Amniotic stem cell (primary cell): ENCODE measurements around the gene MAD1L1.
"Not testable (repeated sequence)": the region's sequence is repeated elsewhere in the genome, so short reads cannot be mapped to it uniquely, and the experiment has no call there.

Source experiments
- DNase-seq: peaks from one replicate; lab custom pipeline; 2025; lab: John Stamatoyannopoulos, UW

Gene MAD1L1

DNA sequence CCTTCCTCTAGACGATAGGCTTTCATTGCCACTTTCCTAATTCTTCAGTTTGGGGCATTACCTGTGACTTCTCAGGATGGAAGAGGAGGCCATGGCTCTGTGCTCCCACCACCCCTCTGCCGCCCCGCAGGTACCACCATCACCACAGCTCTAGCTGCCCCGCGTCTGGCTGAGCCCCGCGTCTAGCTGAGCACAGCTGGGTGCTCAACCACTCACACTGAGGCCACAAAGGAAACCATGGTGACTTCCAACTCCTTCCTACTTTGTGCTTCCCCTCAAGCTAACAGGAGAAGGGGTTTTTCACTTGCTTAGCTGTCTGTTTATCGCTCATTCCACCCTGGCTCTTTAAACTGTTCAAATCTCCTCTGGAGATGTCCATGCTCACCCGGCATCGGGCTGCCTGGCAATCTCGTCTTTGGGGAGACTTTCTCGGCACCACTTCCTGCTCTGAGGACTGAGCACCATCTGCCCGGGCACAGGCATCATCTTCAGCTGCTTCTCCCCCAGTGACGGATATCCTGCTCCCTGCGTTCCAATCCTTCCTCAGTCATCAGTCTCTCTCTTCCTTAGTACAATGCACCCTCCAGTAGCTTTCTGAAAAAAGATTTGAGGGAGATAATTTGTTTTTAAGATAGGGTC, 59.4 kb downstream of the MAD1L1 start:
- DNase-seq = no peak

DNA sequence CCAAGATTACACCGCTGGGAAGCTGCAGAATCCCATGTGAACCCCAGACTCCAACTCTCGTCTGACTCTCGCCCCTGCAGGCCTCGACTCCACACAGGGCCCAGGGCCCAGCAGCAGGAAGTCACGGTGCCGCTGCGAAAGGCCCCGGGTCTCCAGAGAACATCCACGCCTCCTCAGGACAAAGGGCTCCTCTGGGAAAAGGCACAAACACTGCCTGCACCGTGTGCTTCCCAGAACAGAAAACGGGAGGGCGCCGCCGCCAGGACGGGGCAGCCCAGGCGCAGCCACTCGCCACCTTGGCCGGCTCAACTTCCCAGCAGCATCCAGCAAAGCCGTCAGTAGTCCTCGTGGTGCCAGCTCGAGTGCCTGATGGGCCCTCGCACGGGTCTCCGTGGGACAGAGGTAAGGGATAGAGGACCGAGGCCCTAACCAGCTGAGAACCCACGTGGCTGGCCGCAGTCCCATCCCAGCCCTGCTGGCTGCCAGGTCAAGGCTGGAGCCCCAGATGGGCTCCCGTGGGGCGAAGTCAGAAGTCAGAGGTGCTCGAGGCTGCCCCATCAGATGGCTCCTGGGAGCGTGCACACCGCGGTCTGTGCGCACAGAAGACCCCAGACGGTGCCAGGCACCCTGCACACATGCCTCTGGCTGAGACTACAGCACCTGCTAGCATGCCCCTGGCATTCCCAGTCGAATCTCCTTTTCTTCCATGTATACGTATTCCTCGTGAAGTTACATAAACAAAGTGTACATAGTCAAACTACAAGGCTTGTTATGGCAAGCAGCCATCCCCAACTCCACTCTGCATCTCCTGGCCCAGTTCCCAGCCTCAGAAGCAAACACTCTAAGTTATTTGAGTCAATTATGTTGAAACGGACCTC, 60.2 kb downstream of the MAD1L1 start:
- DNase-seq = peak; percentile 52

DNA sequence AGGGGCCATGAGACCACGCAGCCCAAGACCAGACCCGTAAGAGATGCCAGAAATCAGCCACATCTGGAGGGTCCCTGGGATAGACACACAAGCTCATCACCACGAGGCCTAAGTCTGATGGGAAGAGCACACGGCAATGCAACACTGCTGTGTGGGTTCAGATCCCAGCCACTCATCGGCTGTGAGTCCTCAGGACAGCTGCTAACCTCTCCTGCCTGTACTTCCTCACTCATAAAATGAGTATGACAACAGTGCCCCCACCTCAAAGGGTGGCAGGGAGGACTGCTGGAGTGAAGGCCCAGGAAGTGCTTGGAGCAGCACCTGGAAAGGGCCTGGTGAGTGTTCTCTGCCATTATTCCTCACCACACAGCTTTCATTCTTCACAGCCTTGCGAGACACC, 60.9 kb downstream of the MAD1L1 start:
- no peak for DNase-seq

DNA sequence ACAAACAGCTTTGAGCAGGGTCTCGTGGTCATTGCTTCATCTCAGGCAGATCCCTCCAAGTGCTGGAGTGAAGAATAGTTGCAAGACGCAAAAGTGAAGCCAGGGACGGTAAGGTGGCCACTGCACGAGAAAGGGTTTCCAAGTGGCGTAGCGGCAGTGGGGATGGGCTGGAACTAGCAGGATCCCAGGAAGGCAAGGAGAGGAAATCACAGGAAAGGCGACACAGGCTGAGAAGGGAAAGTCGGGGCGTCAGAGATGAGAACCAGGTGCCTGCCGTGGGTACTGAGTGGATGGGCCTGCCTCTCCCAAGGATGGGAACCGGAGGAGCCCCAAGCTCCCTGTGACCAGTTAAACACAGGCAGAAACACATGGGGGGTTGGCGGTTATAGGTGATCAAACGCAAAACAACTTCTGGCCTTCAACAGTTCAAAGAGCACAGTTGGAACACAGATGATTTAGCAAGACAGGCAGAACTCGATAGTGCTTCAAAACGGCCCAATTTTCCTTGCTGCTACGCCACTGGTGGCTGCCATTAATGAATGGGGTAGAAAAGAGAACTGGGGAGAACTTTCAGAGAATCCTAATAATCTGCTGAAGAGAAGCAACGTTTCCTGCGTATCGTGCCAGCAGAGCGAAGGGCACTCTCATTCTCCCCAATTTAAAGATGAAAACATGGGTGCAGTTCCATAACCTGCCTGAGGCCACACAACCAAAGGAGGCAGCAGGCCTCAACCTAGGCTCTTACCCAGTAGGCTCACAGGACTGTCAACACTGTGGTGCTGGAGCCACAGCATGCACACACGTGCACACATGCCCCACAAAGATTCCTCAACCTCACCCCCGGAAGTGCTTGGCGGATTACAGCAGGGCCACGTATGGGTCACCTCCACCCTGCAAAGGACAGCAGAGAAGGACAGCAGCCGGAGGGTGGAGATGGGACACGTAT, 61.9 kb downstream of the MAD1L1 start:
- no peak for DNase-seq

DNA sequence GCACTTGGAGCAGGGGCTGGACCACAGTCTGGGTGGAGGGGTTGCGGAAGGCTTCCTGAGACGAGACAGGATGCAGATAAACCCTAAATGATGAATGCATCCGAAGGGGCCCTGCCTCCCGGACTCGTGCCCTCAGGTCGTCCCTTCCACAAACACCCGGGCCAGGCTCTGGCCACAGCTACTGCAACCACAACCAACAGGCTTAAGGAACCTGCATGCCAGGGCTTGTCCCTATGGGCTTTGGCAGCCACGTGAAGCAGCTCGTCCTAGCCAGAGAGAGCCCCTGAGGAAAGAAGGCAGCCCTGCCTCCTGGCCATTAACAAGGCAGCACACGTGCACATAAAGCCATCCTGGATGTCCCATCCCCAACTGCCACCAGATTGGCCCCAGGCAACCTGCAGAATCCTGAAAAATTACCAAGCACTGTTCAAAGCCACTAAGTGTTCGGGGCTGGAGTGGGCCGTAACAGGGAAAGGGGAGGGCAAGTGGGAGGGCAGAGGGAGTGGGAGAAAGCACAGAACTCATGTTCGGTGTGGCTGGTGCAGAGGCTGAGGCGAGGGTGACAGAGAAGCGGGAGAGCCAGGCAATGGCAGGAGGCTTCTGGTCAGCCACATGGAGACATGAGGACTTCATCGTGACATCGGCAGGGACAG, 62.7 kb downstream of the MAD1L1 start:
- no peak for DNase-seq

DNA sequence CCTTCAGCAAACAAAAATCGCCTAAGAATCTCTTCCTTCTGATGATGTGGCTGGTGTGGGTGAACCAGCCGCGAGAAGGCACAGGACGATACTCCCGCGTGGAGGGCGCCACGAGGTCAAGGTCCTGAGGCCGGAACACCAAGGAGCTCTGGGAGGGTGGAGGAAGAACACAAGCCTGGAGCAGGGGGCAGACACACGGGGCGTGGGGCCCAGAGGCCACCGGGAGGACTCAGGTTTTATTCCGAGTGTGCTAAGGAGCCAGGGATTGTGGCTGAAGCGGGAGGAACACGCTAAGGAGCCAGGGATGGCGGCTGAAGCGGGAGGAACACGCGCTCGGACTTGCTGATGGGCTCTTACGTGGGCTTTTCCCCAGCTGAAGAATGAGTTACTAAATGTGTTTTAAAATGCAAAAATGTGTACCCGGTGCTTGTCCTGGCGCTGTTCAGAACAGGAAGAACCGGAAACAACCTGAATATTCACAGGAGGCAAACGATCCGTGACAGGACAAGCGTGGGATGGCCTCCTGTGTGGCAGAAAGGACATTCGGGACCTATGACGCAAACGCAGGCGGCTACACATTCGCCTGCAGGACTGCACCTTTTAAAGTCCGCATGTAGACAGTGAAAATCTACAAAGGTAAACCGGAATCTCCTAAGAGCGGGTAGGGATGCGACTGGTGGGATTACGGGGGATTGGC, 64.0 kb downstream of the MAD1L1 start:
- no peak for DNase-seq

DNA sequence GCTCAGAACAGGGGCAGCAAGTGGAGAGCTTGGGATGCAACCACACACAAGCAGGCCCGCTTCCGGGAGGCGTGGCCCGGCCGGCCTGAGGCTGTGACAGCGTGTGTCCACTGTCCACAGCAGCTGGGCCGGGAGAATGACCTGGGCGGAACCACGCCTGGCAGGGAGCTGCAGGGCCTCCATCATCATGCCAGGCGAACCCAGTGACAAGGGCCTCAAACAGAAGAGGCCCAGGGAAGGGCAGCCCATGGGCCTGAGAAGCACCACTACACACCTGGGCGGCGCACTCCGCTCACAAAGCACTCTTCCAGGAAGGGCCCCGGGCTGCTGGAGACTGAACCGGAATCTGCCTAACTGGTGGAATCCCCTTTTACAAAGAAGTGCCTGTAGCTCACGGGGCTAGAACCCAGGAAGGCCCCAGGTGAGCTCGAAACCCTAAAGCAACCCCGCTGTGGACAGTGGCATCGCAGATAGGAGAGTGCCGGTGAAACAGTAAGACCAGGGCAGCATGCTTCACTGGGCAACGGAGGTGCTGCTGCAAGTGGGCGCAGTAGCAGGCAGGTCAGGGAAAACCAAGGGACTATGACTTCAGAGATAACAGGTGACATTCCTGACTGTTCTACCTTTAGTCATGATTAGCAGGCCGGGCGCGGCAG, 66.0 kb downstream of the MAD1L1 start:
- no peak for DNase-seq

DNA sequence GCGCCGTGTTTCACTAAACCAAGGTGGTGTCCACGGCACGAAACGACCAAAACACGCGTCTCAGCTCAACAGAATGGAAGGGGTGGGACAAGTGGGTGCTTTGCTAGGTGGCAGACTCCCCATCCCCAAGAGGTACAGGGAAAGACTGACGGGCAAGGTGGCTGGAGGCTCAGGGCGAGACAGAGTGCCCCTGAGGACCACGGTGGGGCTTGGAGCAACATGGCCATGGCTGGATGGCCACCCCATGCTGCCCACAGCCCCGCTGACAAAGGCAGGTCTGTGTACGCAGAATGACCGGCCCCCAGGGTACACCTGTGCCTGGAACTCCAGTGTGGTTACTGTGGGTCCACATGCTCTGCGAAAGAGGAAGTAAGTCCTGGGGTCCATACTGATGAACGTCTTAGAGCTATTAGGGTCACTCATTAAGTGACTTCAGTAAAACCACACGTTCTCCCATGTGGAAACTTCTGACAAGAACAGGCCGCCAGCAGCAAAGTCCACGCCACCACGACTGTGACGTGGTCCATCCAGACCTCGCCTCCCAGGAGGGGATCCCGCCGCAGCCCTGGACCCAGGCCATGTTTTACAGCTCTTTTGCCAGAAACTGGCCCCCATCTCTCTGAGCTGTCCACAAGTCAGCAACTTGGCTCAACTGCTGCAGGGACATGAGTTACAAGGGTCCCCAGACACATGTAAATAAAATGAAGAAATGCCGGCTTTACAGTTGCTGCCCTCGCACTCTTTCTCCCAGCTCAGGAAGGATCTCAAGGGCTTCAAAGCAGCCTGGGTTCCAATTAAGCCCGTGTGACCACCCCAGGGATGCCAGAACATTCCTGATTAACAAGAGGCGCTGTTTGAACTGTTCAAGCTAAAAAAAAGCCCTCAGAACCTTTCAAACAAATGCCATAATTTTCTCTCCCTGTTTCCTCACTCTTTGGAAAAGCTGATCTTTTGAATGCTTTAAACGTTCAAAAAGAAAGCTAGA, 66.8 kb downstream of the MAD1L1 start:
- no peak for DNase-seq

DNA sequence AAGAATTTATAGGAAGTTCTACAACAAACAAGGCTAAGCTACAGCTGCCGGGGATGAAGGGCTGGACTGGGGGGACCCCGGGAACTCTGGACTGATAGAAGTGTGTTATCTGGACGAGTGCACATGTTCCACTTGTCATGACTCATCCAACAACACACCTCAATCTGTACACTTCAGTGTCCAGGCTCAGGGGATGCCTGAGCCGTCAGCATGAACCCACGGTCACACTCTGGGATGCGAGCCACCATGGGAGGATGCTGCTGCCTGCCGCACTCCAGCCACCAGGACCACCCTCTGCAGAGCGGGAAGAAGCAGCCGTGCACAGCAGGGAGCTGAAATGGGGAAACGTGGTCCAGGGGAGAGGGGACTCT, 67.5 kb downstream of the MAD1L1 start:
- no peak for DNase-seq

DNA sequence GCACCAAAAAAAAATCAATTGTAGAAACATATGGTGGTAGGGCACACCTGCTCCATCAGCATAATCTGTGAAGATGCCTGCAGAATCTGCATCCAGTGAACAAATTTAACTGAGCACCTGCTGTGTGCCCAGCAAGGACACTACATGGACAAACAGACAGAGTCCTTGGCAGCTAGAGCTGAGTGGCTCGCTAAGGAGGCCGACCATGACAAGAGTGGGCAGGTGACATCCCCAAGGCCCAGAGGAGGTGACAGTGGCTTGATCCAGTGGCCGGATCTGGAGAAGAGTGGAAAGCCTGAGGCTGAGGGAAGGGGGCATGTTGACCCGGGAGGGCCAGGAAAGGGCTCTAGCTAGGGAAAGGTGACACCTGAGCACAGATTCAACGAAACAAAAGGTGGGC, 68.1 kb downstream of the MAD1L1 start:
- DNase-seq = no peak

DNA sequence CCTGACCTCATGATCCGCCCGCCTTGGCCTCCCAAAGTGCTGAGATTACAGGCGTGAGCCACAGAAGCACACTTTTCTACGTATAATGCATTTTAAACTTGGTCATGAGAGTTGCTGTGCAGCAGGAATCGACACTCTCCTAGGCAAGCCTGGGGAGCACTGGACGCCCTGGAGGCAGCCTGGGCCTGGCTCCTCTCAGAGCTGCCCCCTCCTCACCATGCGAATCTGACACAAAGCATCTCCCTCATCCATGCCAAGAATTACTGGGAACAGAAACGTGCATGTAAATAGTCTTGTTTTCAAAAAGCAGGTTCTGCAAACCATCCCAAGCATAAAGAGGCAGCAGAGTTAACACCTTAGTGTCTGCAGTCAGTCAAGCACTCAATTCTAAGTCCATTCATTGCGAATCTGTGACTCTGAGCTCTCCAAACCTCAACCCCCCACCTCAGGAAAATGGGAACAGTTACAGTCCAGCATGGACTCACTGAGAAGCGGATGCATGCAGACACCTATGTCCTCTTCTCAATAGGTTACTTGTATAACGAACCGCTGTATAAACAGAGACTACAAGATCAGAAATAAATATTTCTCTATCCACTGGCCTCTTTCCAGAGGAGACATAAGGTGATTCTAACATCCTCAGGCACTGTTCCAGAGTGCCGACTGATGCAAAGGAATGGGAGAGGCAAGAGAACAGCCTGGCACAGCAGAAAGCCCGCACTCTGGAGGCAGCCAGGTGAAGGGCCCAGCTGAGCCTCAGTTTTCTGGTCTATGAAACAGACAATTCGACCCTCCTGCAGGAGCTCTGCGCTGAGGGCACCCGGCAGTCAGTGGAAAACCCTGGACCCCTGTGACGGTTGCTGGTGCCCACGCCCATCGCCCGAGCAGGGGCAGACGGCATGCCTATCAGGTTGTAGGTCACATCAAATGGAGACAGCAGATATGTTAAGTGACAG, 68.9 kb downstream of the MAD1L1 start:
- no peak for DNase-seq

DNA sequence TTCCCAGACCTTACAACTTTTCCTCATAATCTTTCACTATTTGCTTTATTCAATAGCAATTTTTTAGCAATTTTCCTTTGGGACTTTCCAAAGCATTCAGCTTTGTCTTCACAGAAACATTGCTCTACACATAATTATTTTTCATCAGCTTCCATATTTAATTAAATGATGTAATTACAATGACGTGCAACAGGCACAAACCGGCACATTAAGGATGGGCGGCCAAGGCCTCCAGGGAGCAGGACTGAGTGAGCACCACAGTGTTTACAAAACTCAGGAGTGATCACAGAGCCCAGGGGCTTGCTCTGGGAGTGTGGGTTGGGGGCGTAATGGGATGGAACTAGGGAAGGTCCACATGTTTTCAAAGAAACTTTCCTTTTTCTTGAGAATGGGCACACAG, 69.8 kb downstream of the MAD1L1 start:
- DNase-seq = no peak

DNA sequence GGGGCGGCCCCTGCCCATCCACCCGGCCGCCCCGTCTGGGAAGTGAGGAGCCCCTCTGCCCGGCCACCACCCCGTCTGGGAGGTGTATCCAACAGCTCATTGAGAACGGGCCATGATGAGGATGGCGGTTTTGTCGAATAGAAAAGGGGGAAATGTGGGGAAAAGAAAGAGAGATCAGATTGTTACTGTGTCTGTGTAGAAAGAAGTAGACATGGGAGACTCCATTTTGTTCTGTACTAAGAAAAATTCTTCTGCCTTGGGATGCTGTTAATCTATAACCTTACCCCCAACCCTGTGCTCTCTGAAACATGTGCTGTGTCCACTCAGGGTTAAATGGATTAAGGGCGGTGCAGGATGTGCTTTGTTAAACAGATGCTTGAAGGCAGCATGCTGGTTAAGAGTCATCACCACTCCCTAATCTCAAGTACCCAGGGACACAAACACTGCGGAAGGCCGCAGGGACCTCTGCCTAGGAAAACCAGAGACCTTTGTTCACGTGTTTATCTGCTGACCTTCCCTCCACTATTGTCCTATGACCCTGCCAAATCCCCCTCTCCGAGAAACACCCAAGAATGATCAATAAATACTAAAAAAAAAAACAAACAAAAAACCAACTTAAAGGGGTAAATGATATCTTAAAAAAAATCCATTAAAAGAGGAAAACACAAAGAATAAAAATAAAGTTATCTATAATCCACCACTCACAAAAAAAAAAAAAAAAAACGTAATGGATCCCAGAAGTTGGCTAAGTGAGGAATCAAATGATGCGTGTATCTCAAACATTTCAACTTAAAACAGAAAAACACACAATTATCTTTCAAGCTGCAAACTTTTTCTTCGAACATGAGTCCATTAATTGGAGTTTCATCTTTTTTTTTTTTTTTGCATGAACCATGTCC, 70.5 kb downstream of the MAD1L1 start:
- not testable (repeated sequence) for DNase-seq

DNA sequence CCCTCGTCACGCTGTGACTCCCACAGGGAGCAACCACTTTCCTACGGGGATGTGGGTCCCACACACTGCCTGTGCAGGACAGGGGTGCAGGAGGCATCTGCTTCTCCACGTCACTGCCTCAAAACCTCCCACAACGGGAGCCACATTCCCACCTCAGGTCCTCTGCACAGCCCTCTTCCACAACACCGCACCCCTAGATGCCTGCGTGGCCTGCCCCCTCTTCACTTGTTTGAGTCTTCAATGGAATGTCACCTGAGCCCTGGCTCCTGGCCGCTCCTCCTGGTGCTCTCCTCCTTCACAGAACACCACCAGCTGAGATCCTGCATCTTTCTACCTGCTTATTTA, 73.6 kb downstream of the MAD1L1 start:
- no peak for DNase-seq

DNA sequence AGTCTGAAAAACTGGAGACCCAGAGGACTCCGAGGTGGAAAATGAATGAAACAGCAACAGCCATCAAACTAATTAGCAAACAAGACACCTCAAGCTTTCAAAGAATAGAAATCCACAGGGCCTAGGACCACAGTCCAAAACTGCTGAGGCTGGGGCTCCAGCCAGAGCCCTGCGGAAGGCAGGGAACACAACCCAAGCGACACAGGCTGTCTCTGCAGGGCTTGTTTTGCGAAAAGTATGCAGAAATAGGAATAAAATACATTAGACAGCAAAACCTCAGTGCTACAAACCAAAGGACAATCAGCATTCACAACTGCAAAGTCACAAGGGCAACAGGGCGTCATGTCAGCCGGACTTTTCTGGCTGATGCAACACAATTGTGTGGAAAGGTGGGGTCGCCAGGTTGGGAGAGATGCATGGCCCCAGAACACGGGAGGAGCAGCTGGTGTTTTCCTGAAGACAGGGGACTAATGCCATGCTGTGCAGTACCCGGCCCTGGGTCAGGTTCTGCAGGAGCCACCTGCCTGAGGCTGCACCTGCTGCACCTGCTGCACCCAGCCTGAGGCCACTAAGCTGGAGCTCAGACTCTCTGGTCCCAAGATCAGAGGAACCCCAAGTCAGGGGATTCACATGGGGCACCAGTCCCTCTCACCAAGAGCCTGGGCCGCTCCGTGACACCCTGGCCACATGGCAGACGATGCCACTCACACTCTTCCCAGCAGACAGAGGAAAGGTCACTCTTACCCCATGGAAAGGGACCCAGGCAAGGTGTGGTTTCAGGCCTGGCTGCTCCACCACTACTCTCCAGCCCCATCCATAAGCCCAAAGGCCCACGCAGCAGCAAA, 74.2 kb downstream of the MAD1L1 start:
- no peak for DNase-seq

DNA sequence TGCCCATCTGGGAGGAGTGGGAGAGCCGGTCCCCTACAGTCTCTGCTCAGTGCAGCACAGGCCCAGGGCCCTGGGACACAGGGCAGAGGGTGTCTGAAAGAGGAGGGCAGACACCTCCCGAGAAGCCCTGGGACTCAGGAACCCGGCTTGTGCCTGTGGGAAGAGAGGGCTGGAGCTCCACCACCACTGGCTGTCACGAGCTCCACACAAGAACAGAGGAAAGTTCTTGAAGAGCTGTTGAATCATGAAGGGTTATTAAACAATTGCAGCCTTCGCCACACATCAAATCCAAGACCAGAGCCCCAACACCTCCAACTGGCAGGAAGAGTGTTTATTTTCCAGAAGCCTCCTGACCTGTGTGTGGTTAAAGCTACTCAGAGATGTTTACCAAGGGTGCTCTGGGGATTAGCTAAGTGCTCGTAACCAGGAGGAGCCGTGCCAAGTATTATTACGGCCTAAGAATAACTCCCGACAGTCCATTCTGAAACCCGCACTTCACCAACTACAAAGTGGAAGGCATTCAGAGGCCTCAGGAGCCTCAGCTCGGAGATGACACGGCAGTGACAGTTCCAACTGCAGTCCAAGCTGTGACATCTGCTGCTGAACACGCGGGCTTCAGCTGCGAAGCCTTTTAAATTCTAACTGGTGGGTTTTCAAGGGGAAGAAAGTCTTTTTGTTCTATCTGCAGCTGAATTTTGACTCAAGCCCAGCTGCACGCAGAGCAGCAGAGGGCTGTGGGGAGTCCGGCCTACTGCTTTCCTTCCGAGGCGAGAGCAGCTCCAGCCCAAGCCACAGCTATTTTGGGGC, 75.1 kb downstream of the MAD1L1 start:
- no peak for DNase-seq
